Keratinocyte (primary cell): ENCODE measurements around the gene SYNE1. TPM values are rescaled to one million over a fixed set of nuclear protein-coding genes. Genes with fewer than 3 reads are reported as not detected.

ENCODE experiments used
- DNase-seq: peaks from one replicate; pipeline ENCODE4 v3.0.0-alpha.2; 2011; ENCODE audit warnings: low read depth, missing footprints, low spot score
- FAIRE-seq: peaks from 2 replicates; lab custom pipeline; 2011; peaks lifted over from hg19 to GRCh38; lab: Jason Lieb, UNC
- H2AFZ ChIP-seq: 2 replicates; pipeline ENCODE4 v1.6.0; 2012; ENCODE audit warnings: low read length, control low read depth, inconsistent platforms; ENCODE audit not compliant: control insufficient read depth
- H3K27ac ChIP-seq: 2 replicates; pipeline ENCODE4 v1.5.1; 2011; ENCODE audit warnings: low read length; ENCODE audit not compliant: control insufficient read depth, insufficient read depth
- H3K27me3 ChIP-seq: 3 replicates; pipeline ENCODE4 v1.6.0; 2011; ENCODE audit warnings: low read length; ENCODE audit not compliant: control insufficient read depth, insufficient read depth; ENCODE audit errors: extremely low read depth
- H3K36me3 ChIP-seq, 2 experiments: 2 replicates in 1 of 2; 3 replicates in 1 of 2; pipeline ENCODE4 v1.5.1; 2011; ENCODE audit warnings: low read length in 2 of 2, mild to moderate bottlenecking in 1 of 2; ENCODE audit not compliant: control insufficient read depth in 2 of 2, insufficient read depth in 2 of 2; ENCODE audit errors: extremely low read depth in 1 of 2
- H3K4me1 ChIP-seq: 3 replicates; pipeline ENCODE4 v1.5.1; 2011; ENCODE audit warnings: low read length; ENCODE audit not compliant: control insufficient read depth, insufficient read depth; ENCODE audit errors: extremely low read depth
- H3K4me2 ChIP-seq: 3 replicates; pipeline ENCODE4 v1.6.0; 2011; ENCODE audit warnings: low read depth, low read length; ENCODE audit not compliant: control insufficient read depth, insufficient read depth; ENCODE audit errors: extremely low read depth
- H3K4me3 ChIP-seq, 3 experiments: fragments of 200-600 bp in 1 of 3; sonication (generic) in 1 of 3; 2 replicates in 2 of 3; 3 replicates in 1 of 3; pipeline ENCODE4 v1.5.1; 2011 to 2016; ENCODE audit warnings: low read length in 3 of 3, mild to moderate bottlenecking in 3 of 3, control low read depth in 2 of 3, inconsistent platforms in 1 of 3, low read depth in 1 of 3, mixed read lengths in 1 of 3, mixed run types in 1 of 3, moderate library complexity in 1 of 3; ENCODE audit not compliant: control insufficient read depth in 2 of 3, insufficient read depth in 2 of 3; ENCODE audit errors: extremely low read depth in 1 of 3
- H3K79me2 ChIP-seq: 2 replicates; pipeline ENCODE4 v1.6.0; 2012; ENCODE audit warnings: low read length; ENCODE audit not compliant: control insufficient read depth, insufficient read depth
- H3K9ac ChIP-seq: 3 replicates; pipeline ENCODE4 v1.6.0; 2011; ENCODE audit warnings: low read length; ENCODE audit not compliant: control insufficient read depth, insufficient read depth; ENCODE audit errors: extremely low read depth
- H3K9me1 ChIP-seq: 3 replicates; pipeline ENCODE4 v1.6.0; 2011; ENCODE audit warnings: low read length; ENCODE audit not compliant: control insufficient read depth, insufficient read depth; ENCODE audit errors: extremely low read depth
- H3K9me3 ChIP-seq: 2 replicates; pipeline ENCODE4 v1.5.1; 2012; ENCODE audit warnings: low read depth, low read length; ENCODE audit not compliant: control insufficient read depth
- H4K20me1 ChIP-seq: 3 replicates; pipeline ENCODE4 v1.6.0; 2011; ENCODE audit warnings: low read length; ENCODE audit not compliant: control insufficient read depth, insufficient read depth; ENCODE audit errors: extremely low read depth
- CTCF ChIP-seq, 3 experiments: IDR thresholded peaks in 1 of 3; conservative IDR thresholded peaks in 1 of 3; optimal IDR thresholded peaks in 1 of 3; 2 replicates in 2 of 3; 3 replicates in 1 of 3; pipeline versions ENCODE3 to v1.5.1; 2011; ENCODE audit warnings: low read length in 3 of 3, mild to moderate bottlenecking in 3 of 3, moderate library complexity in 2 of 3, control low read depth in 1 of 3, inconsistent platforms in 1 of 3; ENCODE audit not compliant: insufficient read depth in 2 of 3; ENCODE audit errors: extremely low read depth in 1 of 3
- EZH2 ChIP-seq: IDR thresholded peaks from one replicate; pipeline ENCODE4 v1.6.1; 2012; ENCODE audit warnings: inconsistent platforms, mild to moderate bottlenecking, low read length, moderate library complexity
- dilution Hi-C: fragments of 300-500 bp; cut with MboI; formaldehyde crosslinking; loops from one replicate; pipeline ENCODE4 v1.7.0; 2020; ENCODE audit warnings: low sequenced_read_pairs; ENCODE audit not compliant: extremely low pct_ligation_motif_present
- polyA plus RNA-seq, 5 experiments: library from polyadenylated mRNA; depleted of rRNA in 3 of 5; stranded (reverse) in 3 of 5; stranded (forward) in 1 of 5; unstranded in 1 of 5; fragments of >200 nt; gene quantifications; 1 replicate in 1 of 5; 2 replicates in 3 of 5; 3 replicates in 1 of 5; pipeline versions ENCODE4 v1.2.1 to v1.2.3, GENCODE V29; 2011 to 2012; ENCODE audit warnings: missing spikeins in 2 of 5, low read depth in 1 of 5, low replicate concordance in 1 of 5

SYNE1 gene
- polyA plus RNA-seq, 1 donor (not counting 4 experiments of a cell fraction or from before 2014, with no cell fraction given), result 4.0 TPM

- no peak for TF ChIP-seq CTCF (optimal IDR thresholded peaks at IDR 0.05 in 1 of 3, IDR thresholded peaks at IDR 0.05 in 1 of 3, conservative IDR thresholded peaks at IDR 0.05 in 1 of 3; ENCODE audit: extremely low read depth in 1 of 3, insufficient read depth in 2 of 3, low read length in 3 of 3)
- no peak for TF ChIP-seq EZH2
- Histone ChIP-seq H3K9ac (no peak overlapping the region), H3K36me3 (no peaks in the 10 kb centered on the region), H3K4me2 (no peak overlapping the region), H2AFZ (no peak overlapping the region), H3K4me1 (peaks cover 9% of the 10 kb centered on the region), H3K9me3 (no peaks in the 10 kb centered on the region), H3K27ac (no peak overlapping the region), H3K4me3 (no peak overlapping the region), H3K79me2 (no peaks in the 10 kb centered on the region), H4K20me1 (no peaks in the 10 kb centered on the region), H3K27me3 (peaks cover 18% of the 10 kb centered on the region), H3K9me1 (no peaks in the 10 kb centered on the region)
- dilution Hi-C loops, result no loop called here
- no peak for FAIRE-seq
- no peak for DNase-seq
Observed at GRCh38 chr6:152632121-152632782, 4.9 kb downstream of the SYNE1 start.

- Histone ChIP-seq H3K4me3 (no peak overlapping the region), H4K20me1 (no peaks in the 10 kb centered on the region), H3K9me1 (no peaks in the 10 kb centered on the region), H3K79me2 (no peaks in the 10 kb centered on the region), H3K4me2 (no peak overlapping the region), H3K9me3 (no peaks in the 10 kb centered on the region), H3K27ac (no peak overlapping the region), H2AFZ (no peak overlapping the region), H3K9ac (no peak overlapping the region), H3K4me1 (peaks cover 4% of the 10 kb centered on the region), H3K27me3 (peaks cover 10% of the 10 kb centered on the region), H3K36me3 (no peaks in the 10 kb centered on the region)
- TF ChIP-seq CTCF (optimal IDR thresholded peaks at IDR 0.05 in 1 of 3, IDR thresholded peaks at IDR 0.05 in 1 of 3, conservative IDR thresholded peaks at IDR 0.05 in 1 of 3; ENCODE audit: extremely low read depth in 1 of 3, insufficient read depth in 2 of 3, low read length in 3 of 3) (no peak), EZH2 (no peak)
- dilution Hi-C loops, result no loop called here
- FAIRE-seq (no peak), DNase-seq (no peak)
Observed at GRCh38 chr6:152631376-152631775, 5.8 kb downstream of the SYNE1 start.
